Epithelial cell of proximal tubule (primary cell): ENCODE measurements around the gene ALDH3A2. TPM values are rescaled to one million over a fixed set of nuclear protein-coding genes. Genes with fewer than 3 reads are reported as not detected.

Experiments used
- DNase-seq: peaks from one replicate; pipeline ENCODE4 v3.0.0-alpha.2; 2011; ENCODE audit warnings: low read depth
- H3K4me3 ChIP-seq: 2 replicates; pipeline ENCODE4 v1.5.1; 2011; ENCODE audit warnings: low read depth, mild to moderate bottlenecking, low read length
- total RNA-seq: library from RNA; depleted of rRNA; stranded (reverse); fragments of >200 nt; gene quantifications from 2 replicates; pipeline ENCODE4 v1.2.3, GENCODE V29; 2015
- TF ChIP-seq, protein P1 (sequence below): conservative IDR thresholded peaks from 2 replicates; pipeline ENCODE4 v1.5.1; 2012; ENCODE audit warnings: low read depth, mild to moderate bottlenecking, low read length

Gene ALDH3A2
- total RNA-seq, 1 donor from 2014 or later, result 30.9 TPM

DNA sequence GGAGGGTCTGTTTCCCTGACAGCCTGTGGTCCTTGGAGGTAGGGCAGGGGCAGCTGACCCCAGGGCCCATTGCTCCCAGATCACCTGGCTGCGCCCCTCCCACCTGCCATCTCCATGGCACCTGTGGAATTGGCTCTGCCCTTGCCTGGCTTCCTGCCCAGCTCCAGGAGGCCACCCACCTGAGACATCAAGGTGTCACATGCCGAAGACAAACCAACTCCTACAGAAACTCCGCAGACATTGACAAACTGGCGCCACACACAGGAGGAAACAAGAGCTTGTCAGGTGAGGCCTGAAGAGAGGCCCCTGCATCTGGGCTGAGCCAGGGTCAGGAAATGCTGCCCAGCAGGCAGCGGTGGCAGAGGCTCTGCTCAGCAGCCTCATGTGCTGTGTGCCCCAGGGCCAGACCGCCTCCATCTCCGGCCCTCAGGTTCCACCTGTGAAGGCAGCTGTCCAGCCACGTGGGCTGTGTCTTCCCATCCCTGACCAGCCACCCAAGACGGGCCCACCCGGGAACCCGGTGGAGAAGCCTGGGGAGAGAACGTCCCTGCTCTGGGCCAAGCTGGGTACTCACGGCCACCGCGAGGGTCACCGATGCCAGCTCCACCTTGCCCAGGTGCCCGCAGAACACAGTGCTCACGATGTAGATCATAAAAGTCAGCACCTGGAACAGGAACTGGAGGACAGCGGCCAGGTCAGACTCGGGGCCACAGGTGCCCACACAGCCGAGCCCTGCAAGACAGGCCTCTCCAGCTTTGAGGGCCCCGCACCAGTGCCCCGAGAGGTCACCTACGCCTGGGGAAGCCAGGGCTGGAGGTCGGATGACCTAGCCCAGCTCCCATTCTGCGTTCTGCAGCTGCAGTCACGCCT is 66.2 kb downstream of the ALDH3A2 start:
- no peak for DNase-seq
- TF ChIP-seq, protein P1, sequence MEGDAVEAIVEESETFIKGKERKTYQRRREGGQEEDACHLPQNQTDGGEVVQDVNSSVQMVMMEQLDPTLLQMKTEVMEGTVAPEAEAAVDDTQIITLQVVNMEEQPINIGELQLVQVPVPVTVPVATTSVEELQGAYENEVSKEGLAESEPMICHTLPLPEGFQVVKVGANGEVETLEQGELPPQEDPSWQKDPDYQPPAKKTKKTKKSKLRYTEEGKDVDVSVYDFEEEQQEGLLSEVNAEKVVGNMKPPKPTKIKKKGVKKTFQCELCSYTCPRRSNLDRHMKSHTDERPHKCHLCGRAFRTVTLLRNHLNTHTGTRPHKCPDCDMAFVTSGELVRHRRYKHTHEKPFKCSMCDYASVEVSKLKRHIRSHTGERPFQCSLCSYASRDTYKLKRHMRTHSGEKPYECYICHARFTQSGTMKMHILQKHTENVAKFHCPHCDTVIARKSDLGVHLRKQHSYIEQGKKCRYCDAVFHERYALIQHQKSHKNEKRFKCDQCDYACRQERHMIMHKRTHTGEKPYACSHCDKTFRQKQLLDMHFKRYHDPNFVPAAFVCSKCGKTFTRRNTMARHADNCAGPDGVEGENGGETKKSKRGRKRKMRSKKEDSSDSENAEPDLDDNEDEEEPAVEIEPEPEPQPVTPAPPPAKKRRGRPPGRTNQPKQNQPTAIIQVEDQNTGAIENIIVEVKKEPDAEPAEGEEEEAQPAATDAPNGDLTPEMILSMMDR, result no peak

DNA sequence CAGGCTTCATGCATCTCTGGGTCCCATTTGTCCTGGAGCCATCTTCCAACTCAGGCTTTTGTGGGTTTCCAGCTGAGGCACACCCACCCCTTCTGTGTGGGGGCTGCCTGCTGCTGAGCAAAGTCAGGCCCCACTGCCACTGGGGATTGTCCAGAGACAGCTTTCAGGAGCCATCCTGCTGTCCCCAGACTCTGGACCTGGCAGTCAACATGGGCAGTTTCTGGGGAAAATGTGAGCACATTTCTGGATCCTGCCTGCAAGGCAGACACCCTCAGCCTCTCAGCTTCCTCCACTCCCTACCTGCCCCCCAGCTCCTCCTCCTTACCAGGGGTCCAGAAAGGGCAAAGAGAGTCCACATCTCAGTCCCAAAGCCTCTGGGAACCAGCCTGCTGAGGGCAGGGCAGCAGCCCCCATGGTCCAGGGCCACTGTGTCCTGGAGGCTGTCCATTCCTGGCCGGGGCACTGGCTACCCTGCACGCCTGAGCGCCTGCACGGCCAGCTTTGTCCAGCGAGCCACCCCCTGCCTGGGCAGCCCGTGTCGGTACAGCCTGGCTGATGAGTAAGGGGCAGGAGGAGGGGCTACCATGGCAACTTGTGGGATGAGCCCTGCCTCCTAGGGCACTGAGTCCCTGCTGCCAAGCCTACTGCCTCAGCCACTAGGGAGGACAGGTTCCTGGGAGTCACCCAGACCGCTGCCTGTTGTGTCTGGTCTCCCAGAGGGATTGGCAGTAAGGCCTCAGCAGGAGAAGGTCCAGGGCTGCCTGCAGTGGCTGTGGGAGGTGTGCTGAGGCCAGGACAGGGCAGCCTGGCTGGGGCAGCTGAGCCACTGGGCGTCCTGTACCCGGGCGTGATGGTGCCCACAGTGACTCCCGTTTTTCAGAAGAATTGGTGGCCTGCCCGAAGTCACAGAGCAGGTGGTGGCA is 67.8 kb downstream of the ALDH3A2 start, which contains the start of gene SLC47A2:
Gene SLC47A2, minus strand, starts transcription at position 477 of the 923 bp plus-strand sequence. Its CDS starts 29 bp downstream, at position 448.
- H3K4me3 ChIP-seq, result peak within 1 kb of the TSS; percentile 41
- no peak for DNase-seq

More for the DNA sequence above, 66.2 kb downstream of the ALDH3A2 start:
- peak overlapping the region; percentile 16 for H3K4me3 ChIP-seq

DNA sequence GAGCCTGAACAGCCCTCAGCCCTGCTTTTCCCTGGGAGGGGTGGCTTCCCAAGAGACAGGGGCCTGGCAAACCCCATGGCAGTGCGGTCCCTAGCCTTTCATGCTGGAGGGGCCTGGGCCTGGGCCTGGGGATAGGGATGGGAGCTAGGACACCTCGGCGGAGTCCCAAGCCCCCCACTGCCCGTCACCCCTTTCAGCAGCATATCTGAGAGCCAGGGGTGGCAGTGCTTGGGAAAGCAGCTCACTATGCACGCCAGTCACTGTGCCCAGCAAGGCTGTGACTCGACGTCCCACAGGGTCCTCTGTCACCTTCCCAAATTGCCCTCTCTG is 68.4 kb downstream of the ALDH3A2 start:
- H3K4me3 ChIP-seq, result no peak overlapping the region
- DNase-seq, result no peak
- TF ChIP-seq, protein P1, result no peak

More for the DNA sequence above, 67.8 kb downstream of the ALDH3A2 start, which contains the start of gene SLC47A2:
- TF ChIP-seq, protein P1, result no peak

DNA sequence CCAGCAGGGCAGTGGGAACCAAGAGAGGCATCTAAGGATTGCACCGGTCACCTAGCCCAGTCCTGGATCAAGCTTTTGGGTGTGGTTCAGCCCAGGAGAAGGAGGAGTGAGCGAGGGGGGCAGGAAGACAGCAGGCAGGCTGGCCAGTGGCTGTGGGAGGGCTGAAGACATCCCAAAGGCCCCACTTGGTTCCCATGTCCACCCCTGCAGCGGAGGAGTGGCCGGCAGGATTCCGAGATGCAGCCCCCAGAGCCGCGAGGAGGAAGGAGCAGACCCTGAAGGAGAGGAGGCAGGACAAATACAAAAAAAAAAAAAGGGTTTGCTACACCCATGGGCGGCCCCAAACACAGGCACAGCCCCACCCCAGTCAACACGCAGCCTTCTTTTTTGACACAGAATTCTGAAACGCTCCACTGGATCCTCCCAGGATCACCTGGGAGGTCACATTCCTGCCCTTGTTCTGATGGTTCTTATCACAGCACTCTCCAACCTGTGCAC is 68.9 kb downstream of the ALDH3A2 start:
- TF ChIP-seq, protein P1, result no peak
- DNase-seq, result no peak
- peak overlapping the region; percentile 8 for H3K4me3 ChIP-seq

DNA sequence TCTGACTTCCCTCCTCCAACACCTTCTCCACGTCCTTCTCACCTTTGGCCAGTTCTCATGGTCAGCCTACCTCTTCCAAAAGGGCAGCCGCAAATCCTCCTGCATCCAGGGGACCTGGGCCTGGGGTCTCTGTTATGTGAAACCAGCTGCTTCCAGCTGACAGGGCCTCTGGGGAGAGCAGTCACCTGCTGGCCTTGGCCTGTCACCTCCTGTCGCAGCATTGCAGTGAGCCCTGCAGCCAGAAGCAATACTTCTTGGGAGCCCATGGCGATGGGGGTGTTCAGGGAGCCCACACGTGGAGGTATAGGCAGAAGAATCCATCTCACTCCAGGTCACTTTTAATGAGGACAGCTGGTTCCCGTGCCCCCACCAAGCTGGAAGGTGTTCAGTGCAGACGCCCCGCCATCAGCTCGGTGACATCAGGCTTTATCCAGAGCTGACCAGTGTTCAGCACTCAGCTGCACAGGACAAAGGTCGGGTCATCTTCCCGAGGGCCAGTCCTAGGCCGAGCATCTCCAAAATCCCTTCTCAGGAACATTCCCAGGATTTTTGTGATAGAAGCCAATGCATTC is 69.6 kb downstream of the ALDH3A2 start:
- no peak overlapping the region for H3K4me3 ChIP-seq
- TF ChIP-seq, protein P1, result no peak

DNA sequence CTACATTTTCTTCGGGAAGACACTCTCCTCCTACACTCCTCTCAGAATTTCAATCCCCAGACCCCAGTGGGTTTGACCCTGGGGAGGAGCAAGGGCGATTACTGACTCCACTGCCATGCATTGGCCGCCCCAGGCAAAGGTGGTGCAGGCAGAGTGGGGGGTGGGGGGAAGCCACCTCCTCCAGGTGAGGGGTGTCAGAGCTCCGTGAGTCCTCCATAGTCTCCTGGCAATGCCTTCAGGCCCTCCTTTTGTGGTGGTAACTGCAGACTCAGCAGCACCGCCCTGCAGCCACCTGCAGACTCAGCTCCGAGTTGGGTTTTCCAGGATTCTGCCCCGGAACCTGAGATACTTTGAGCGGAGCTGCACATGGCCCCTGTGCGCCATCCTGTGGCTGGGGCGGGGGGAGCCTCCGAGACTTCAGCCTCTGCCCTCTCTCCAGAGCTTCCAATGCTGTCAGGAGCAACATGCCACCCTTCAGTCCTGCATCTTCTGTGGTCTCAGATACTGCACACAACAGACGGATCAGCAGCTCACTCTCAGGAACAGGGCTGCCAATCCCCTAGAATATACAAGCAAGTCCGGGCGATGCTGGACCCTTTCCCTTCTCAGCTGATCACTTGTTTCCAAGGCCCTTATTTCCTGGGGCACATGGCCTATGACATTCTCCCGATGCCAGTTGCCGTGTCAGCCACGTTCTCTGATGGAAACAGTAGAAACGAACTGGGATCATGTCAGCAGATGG is 70.2 kb downstream of the ALDH3A2 start:
- TF ChIP-seq, protein P1, result peak; percentile 61
- DNase-seq, result no peak
- no peak overlapping the region for H3K4me3 ChIP-seq

More for the DNA sequence above, 69.6 kb downstream of the ALDH3A2 start:
- no peak for DNase-seq
